ENCODE data around the gene ERN2.

- TF ChIP-seq CTCF (IDR thresholded peaks at IDR 0.05) (no peak), POLR2AphosphoS5 (IDR thresholded peaks at IDR 0.05; ENCODE audit: insufficient read depth in 1 of 2, low read depth in 1 of 2) (no peak)
Observed at GRCh38 chr16:23757116-23757515, 44.1 kb upstream of the ERN2 start.

Measured in vagina (tissue), 2 donors.